GM19239 (cell line): Measurements from ENCODE around the gene MPRIP.
"Not testable (repeated sequence)": the region's sequence is repeated elsewhere in the genome, so short reads cannot be mapped to it uniquely, and the experiment has no call there.

Experiments
- DNase-seq: peaks from one replicate; pipeline ENCODE4 v3.0.0; 2011; ENCODE audit warnings: low spot score; ENCODE audit not compliant: insufficient read length
- FAIRE-seq: peaks from 2 replicates; lab custom pipeline; 2011; peaks lifted over from hg19 to GRCh38; lab: Jason Lieb, UNC

Gene MPRIP

DNA sequence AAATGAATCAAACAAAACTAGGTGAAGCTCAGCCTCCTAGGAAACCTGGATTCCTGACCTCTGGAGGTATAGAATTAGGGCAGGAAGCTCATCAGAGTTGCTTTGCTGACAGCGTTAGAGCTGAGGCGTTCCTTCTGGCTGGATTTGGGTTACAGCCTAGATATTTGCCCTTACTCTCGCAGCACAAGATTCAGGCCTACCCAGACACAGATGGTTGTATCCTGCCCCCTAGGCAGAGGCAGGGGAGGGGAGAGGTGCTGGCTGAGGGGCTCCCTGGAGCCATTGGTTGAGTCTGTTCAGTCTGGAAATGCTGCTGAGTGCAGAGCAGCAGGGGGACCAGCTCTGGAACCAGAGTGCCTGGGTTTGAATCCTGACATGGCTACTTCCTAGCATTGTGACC lies 78.4 kb downstream of the MPRIP start:
- no peak for DNase-seq

DNA sequence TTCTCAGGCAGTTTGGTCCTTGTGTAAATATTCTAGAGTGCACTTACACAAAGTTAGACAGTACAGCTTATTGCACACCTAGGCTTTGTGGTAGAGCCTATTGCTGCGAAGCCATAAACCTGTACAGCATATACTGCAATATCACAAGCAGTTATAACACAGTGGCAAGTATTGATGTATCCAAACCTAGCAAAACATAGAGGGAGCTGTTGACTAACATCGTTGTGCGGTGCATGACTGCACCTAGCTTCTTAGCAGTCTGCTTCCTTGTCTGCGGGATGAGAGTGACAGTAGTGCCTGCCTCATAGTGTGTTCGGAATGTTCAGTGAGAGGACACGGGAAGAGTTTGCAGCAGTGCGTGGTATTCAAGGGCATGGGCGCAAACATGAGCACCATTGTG lies 78.9 kb downstream of the MPRIP start:
- DNase-seq (no peak), FAIRE-seq (no peak)

More for the DNA sequence above, 78.4 kb downstream of the MPRIP start:
- no peak for FAIRE-seq

DNA sequence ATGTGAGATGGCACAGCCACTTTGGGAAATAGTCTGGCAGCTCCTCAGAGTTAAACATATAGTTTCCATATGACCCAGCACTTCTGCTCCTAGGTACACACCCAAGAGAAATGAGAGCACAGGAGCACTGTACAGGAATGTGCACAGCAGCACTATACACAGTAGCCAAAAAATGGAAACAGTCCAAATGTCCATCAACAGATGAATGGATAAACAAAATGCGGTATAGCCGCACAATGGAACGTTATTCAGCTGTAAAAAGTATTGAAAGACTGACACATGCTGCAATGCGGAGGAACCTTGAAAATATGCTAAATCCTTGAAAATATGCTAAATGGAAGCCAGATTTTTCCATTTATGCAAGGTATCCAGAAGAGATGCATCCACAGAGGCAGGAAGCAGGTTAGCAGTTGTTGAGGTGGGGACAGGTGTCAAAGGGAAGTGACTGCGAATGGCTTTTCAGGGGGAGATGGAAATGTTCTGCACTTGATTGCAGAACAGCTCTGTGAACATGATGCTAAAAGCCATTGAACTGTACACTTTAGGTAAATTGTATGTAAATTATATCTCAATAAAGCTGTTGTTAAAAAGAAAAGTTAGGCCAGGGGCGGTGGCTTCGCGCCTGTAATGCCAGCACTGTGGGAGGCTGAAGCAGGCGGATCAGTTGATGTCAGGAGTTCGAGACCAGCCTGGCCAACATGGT lies 80.7 kb downstream of the MPRIP start:
- DNase-seq (no peak), FAIRE-seq (no peak)

DNA sequence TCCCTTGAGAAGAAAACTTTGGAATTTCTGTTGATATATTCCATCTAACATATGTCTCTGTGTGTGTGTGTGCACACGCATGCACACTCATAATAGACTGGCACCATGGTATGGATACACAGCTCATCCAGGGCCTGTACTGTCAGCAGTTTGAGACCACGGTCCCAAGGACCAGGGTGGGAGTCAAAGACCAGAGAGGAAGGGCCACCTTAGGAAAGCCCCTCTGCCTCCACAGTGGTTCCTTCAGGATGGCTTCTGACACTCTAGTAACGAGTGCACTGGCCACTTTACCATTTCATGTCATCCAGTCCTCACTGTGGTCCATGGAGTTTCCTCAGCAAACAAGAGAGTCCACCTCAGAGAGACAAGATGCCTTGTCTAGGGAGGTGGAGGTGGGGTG lies 82.1 kb downstream of the MPRIP start:
- no peak for DNase-seq
- no peak for FAIRE-seq

DNA sequence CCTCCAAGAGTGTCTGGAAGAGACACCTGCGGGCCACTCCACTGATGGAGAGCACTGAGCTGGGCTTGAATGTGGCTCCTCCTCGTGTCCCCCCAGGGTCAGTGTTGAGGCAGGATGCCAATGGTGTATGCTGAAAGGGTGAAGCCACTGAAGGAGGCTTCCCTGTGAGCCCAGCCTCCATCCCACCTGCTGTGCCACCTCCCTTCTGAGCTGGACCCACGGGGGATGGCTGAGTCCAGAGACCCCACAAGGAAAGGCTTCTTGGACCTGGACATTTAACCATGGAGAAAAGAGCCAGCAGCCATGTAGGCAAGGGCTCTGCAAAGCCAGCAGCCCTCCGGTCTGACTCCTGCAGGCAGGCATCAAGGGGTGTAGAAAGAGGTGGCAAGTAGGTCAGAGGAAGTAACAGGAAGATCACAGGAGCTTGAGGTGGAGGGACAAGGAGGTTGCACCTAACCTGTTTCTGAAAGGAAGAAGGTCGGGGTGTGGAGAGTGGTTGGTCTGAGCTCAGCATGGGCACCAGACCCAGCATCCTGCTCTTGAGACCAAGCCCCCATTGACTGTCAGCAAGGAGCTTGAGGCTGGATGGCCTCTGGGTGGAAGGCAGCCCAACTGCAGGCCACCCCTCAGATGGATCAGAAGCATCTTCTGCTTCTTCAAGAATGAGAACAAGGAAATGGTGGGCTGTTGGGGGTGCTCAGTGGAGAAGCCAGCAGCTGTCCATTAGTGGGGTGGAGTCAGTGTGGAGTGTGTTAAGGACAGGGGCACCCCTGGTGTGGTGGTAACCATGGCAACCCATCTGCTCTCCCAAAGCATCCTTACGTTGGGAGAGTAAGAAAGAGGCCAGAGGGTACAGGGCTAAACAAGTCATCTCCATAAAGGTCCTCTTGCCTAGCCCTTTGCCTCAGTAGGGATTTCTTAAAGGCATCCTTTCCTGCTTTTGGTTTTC lies 83.2 kb downstream of the MPRIP start:
- FAIRE-seq, result peak; percentile 37
- DNase-seq, result no peak

DNA sequence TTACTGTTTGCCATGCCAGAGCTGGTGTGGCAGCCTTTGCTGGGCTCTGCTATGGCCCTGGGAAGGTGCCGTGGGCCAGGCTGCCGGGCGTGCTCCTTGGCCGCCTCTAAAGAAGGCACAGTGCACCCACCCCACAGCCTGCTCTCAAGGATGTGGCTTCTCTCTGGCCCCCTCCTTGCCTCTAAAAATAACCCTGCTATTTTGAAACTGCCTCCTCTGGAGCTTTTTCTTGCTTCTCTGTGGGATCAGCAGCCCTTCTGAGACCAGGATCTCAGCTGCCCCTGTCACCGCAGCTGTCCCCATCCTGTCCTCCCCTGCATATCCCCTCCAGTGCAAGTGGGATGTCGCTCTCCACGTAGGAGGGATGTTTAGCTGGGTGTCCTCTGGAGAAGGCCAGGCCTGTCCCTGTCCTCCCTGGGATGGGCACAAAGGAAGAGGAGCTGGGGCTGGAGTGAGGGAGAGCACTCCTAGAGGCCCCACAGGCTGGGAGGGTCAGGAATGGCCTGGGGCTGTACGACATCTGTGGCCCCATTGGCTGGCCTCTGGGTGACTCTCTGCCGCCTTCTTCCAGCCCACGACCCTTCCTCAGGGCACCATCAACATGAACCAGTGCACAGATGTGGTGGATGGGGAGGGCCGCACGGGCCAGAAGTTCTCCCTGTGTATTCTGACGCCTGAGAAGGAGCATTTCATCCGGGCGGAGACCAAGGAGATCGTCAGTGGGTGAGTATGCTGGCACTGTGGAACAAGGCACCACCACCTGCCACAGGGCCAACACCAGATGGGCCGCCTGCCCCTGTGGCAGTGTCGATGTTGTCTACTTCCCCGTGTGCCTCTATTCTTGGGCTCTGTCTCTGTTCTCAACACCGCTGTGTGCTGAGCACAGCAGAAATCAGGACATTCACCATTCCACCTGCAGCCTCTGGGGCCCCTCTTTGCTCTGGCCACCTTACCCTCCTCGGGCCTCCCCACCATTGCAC lies 84.2 kb downstream of the MPRIP start:
- no peak for DNase-seq
- FAIRE-seq, result no peak

DNA sequence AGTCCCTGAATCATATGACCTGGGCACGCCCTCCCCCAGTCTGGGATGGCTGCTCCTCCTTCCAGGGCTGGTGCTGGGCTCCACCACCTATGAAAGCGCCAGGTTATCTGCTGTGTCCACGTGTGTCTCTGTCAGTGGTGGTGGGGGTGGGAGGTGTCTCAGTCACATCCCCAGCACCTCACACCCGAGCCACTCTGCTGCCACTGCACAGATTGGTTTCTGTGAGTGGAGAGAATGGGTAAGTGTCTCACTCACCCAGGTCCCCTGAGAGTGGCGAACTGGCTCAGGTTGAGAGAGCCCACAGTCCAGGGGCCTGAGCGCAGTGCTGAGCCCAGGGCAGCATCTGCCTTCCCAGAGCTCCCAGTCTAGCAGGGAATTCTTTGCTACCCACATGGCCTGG lies 84.9 kb downstream of the MPRIP start:
- FAIRE-seq (no peak), DNase-seq (no peak)

DNA sequence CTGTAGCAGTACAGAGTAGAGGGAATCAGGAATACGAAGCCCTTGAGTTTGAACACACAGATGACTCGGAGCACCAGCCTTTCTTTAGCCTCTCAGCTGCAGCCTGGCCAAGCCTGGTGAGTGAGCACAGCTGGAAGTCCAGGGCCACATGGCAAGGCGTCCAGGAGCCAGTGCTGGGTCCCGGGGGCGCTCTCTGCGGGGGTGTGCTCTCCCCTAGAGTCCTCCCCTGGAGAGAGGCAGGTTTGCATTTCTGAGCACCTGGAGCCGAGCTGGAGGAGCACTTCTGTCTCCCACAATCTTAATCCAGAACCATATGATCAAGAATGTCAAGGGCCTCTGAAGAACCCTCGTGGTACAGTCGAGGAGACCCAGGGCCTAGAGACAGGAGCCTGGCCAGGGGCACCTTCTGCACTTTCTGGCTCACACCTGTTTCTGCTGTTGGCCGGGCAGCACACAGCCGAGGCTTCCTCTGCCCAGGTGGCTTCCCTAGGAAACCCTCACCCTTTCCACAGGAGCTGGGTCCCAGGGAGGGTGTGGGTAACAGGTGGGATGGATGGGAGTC lies 85.6 kb downstream of the MPRIP start:
- FAIRE-seq, result no peak
- no peak for DNase-seq

DNA sequence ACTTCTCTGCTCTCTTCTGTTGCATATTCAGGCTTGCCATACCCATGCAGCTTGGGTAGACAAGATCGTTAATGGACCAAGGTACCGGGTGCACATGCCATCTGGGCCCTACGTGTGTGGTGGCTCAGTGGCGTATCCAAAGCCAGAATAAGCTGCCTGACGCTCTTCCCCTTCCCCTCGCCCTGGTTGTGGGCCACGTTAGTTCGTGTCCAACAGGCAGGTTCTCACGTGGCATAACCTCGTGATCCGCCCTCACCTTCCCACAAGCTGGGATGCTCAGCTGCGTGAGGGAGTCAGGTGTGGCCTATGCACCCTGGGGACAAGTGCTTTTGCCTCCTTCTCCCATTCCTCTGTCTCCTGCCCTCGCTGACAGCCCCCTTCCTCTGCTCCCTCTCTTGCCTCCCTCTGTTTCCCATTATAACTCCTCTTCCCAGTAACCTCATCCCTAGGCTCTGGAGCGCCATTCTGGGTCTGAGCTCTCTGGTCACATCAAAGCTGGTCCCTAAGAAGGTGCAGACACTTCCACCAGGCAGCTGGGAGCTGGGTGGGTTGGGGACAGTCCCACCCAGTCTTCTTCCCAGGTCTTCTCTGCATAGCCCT lies 86.3 kb downstream of the MPRIP start:
- no peak for DNase-seq
- FAIRE-seq, result no peak

DNA sequence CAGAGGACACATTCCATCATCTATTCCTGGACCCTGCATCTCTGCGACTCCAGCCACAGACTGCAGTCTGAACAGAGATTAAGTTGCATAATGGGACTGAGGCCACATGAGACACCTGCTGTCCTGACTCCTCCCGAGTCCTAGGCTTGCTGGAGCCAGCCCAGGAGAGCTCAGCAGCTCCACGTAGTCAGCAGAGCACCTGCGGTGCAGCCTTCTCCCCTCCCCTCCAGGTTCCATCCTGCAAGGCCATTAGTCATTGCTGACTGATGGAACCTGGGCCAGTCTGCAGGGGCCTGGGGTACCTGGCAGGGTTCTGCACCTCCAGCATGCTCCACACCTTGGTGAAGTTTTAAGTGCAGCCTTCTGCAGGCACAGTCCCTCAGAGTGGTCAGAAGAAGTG lies 87.2 kb downstream of the MPRIP start:
- FAIRE-seq (no peak), DNase-seq (no peak)

DNA sequence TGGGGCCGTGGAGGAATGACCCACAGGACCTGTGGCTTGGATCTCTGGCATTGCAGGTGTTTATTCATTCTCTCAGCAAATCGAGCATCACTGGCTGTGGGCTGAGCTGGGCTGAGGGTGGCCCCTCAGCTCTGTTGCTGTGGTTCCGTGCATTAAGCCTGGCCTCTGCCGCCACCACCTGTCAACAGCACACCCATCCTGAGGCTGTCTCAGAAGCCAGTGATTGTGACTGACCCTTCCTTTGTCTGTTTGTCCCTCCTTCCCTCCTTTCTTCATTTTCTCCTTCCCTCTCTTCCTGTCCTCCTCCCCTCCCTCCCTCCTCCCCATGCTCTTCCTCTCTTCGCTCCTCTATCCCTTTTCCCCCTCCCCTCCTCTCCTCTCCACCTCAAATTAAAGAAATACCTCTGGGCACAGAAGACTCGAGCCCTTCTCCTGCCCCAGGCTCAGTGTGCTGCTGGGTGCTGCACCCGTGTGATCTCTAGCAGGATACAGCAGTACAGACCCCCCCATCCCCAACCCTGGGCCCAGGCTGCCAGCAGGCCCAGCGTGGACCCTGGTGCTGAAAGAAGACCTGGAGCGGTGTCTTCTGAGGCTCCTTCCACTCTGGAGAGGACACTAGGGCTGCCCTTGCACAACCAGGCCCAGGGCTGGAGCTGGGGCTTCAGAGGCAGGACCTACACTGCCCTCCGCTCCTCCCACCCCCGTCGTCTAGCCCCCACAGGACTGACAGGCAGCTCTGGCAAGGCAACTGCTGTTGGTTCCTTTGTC lies 88.0 kb downstream of the MPRIP start:
- FAIRE-seq (no peak), DNase-seq (no peak)

DNA sequence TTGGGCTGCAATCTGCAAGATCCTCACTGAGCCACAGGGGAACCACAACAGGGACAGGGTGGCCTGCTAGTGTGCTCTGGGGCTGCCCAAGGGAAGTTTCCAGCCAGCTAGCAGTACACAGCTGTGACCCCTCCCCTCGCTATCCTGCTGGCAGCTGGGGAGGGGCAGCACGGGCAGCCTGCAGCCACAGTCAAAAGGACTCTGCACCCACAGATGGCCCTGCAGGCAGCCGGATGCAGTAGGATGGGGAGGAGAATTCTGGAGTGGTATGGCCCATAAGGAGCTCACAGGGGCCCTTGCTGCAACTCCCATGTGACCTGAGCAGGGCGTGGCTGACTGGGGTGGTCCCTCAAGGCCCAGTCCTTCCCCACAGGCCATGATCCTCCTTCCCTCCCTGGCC lies 89.6 kb downstream of the MPRIP start:
- FAIRE-seq (no peak), DNase-seq (no peak)

DNA sequence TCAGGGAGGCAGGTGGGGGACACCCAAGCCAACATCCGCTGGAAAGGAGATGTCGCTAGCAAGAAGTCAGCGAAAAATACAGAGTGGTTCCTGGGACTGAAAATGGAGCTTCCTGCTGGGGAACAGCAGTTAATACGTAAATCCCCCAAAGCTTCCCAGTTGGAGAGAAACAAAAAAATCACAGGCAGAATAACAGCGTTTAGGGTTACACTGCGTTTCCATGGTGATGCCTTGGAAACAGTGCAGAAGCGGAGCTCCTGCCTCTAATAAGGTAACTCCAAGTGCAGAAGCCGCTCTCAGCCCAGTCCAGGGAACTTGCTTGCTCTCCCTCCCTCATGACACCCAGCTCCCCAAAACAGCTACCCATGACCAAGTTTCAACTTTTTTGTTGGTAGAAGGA lies 90.5 kb downstream of the MPRIP start:
- FAIRE-seq (no peak), DNase-seq (no peak)

DNA sequence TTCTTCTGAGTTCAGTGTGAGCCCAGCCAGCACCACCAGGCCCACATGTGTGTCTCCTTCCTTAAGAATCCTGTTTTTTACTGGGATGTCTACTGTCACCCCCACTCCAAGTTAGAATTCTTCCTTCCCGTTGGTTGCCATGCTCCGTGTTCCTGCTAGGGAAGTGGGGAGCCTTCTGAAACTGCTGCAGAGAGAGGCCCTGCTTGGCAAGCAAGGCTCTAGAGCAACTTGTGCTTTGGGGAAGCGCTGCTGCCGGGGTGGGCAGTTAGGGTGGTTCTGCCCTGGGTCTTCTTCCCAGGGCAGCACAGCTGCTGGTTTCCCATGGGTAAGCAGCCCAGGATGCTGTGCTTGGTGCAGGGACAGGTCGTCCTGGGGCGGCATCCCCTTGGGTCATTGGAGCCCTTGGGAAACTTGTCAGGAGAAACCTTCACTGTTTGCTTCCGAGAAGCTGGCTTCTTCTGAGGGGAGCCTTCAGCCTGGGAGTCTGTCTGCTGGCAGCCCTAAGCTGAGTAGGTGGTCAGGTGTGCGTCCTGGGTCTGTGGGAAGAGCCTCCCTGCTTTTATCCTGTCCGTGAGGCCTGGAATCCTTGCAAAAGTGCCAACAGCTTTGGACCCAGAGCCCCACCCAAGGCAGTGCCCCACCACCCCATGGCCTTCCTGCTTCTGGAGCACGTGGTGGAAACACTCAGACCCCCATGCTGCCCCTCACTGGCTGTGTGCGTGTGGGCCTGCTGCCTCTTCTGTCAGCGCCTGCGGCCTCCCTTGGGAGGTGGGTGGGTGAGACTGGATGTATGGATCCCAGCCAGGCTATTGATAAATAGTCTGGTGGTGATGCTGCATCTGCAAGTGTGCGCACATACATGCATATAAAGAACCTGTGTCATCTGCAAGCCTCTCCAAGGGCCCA lies 92.0 kb downstream of the MPRIP start:
- FAIRE-seq, result no peak

DNA sequence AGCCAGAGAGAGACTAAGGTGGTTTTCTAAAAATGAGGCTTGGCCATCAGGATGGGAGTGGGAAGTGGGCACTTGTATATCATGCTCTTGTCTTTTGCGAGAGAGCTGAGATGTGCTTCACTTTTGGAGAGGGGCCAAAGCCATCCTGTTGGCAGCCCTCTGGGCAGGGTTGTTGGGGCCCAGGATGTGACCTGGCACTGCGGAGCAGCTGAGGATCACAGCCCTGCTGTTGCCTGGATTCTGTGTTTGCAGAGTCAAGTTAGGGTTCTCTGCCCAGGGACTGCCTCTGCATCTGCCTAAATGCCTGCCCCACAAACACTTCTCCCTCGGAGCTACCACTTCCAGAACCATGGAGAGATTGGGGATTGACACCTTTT lies 92.7 kb downstream of the MPRIP start:
- FAIRE-seq, result no peak
- DNase-seq, result no peak

More for the DNA sequence above, 92.0 kb downstream of the MPRIP start:
- no peak for DNase-seq

DNA sequence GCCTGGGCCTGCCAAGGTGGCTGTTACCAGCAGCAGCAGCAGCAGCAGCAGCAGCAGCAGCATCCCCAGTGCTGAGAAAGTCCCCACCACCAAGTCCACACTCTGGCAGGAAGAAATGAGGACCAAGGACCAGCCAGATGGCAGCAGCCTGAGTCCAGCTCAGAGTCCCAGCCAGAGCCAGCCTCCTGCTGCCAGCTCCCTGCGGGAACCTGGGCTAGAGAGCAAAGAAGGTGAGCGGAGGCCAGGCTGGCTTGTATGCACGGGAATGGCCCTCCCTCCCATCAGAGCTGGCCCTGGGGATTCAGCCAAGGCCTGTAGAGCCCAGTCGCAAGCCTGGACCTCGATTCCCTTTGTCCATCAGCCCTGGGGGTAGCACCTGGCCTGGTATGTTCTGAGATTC lies 94.0 kb downstream of the MPRIP start:
- not testable (repeated sequence) for DNase-seq, FAIRE-seq

DNA sequence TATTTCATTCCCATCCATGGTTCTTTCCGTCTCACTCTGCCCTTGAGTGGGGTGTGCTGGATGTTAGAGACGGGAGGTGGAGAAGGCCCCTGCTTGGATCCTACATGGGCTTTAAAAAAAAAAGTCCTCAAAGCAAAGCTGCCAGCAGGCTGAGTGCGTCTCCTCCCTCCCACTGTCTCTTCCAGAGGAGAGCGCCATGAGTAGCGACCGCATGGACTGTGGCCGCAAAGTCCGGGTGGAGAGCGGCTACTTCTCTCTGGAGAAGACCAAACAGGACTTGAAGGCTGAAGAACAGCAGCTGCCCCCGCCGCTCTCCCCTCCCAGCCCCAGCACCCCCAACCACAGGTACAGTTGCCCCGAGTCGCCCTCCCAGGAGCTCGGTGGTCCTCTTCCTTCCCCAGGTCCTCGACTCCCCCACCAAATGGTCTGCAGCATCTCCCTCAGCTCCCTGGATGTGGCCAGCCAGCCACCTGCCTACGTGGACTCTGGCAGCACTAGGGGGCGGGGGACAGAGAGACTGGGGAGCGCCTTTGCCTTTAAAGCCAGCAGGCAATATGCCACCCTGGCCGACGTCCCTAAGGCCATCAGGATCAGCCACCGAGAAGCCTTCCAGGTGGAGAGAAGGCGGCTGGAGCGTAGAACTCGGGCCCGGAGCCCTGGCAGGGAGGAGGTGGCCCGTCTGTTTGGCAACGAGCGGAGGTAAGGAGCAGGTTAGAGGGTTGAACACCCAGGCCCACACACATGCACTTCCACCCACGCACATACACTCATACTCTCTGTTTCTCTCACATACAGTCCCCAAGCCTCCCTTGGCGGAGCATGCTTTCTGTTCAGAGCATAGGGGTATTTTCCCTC lies 95.7 kb downstream of the MPRIP start:
- FAIRE-seq, result no peak
- DNase-seq, result no peak
